ENCODE measurements around the gene TRIM63.

The TRIM63 gene

GRCh38 chr1:26017606-26018005 lies 49.8 kb downstream of the TRIM63 start:
- no peak overlapping the region for H3K27ac ChIP-seq

GRCh38 chr1:26016953-26017545 lies 50.4 kb downstream of the TRIM63 start:
- H3K27ac ChIP-seq = no peak overlapping the region
- no peak for TF ChIP-seq CTCF (conservative IDR thresholded peaks at IDR 0.05)

More at GRCh38 chr1:26017606-26018005, 49.8 kb downstream of the TRIM63 start:
- TF ChIP-seq CTCF (conservative IDR thresholded peaks at IDR 0.05) = no peak

- no peak overlapping the region for H3K27ac ChIP-seq
- TF ChIP-seq CTCF (conservative IDR thresholded peaks at IDR 0.05) = no peak
Measured at GRCh38 chr1:26016258-26016952, 51.0 kb downstream of the TRIM63 start.

- no peak for TF ChIP-seq CTCF (conservative IDR thresholded peaks at IDR 0.05)
- H3K27ac ChIP-seq = no peak overlapping the region
Measured at GRCh38 chr1:26015358-26015757, 52.1 kb downstream of the TRIM63 start.

GRCh38 chr1:26014179-26014578 lies 53.3 kb downstream of the TRIM63 start:
- TF ChIP-seq CTCF (conservative IDR thresholded peaks at IDR 0.05) = no peak

GRCh38 chr1:26012864-26013263 lies 54.6 kb downstream of the TRIM63 start:
- peak overlapping the region; percentile 62 for H3K27ac ChIP-seq
- TF ChIP-seq CTCF (conservative IDR thresholded peaks at IDR 0.05) = no peak

More at GRCh38 chr1:26014179-26014578, 53.3 kb downstream of the TRIM63 start:
- H3K27ac ChIP-seq = no peak overlapping the region

- H3K27ac ChIP-seq = no peak overlapping the region
- no peak for TF ChIP-seq CTCF (conservative IDR thresholded peaks at IDR 0.05)
Measured at GRCh38 chr1:26010825-26011224, 56.6 kb downstream of the TRIM63 start.
